HepG2 (cell line): ENCODE data around the gene DDX17. TPM values are rescaled to one million over a fixed set of nuclear protein-coding genes. Genes with fewer than 3 reads are reported as not detected.

ENCODE experiments used
- FOXO1 ChIP-seq: sonication (generic); formaldehyde crosslinking; IDR thresholded peaks from 2 replicates; pipeline ENCODE4 v1.4.0; 2020; ENCODE audit warnings: missing genetic modification reagents
- GPN1 ChIP-seq: sonication (generic); formaldehyde crosslinking; IDR thresholded peaks from 2 replicates; pipeline ENCODE4 v1.5.1; 2020; ENCODE audit warnings: missing genetic modification reagents, borderline replicate concordance
- IKZF4 ChIP-seq: sonication (generic); formaldehyde crosslinking; IDR thresholded peaks from 2 replicates; pipeline ENCODE4 v1.5.1; 2020; ENCODE audit warnings: borderline replicate concordance, mild to moderate bottlenecking, low read depth, missing genetic modification reagents; ENCODE audit errors: not compliant biosample characterization
- TEAD3 ChIP-seq: optimal IDR thresholded peaks from 2 replicates; pipeline ENCODE3; 2016; ENCODE audit warnings: borderline replicate concordance
- TSC22D2 ChIP-seq: sonication (generic); formaldehyde crosslinking; IDR thresholded peaks from 2 replicates; pipeline ENCODE4 v1.5.1; 2020; ENCODE audit warnings: missing genetic modification reagents, mild to moderate bottlenecking, borderline replicate concordance
- ZNF776 ChIP-seq: sonication (generic); formaldehyde crosslinking; IDR thresholded peaks from 2 replicates; pipeline ENCODE4 v1.4.0; 2020; ENCODE audit warnings: mild to moderate bottlenecking, missing genetic modification reagents
- polyA plus RNA-seq, 8 experiments: library from polyadenylated mRNA; depleted of rRNA in 3 of 8; stranded (reverse) in 7 of 8; unstranded in 1 of 8; fragments of >200 nt; fragmentation: Illumina TruSeq in 4 of 8; extraction: Trizol in 4 of 8; gene quantifications; 2 replicates each; pipeline versions ENCODE4 v1.2.1 to v1.2.3, GENCODE V29; 2011 to 2016; ENCODE audit warnings: low read depth in 4 of 8, missing spikeins in 1 of 8, mixed read lengths in 1 of 8; ENCODE audit not compliant: insufficient read depth in 1 of 8
- total RNA-seq, 5 experiments: library from RNA; depleted of rRNA; stranded (reverse); fragments of >200 nt; fragmentation: Illumina TruSeq; extraction: Trizol; gene quantifications; 2 replicates each; pipeline ENCODE4 v1.2.3, GENCODE V29; 2016; ENCODE audit warnings: low read depth in 1 of 5
- TF ChIP-seq, protein P1 (sequence below): sonication (generic); formaldehyde crosslinking; IDR thresholded peaks from 2 replicates; pipeline ENCODE4 v1.4.0; 2020; ENCODE audit warnings: missing genetic modification reagents
- TF ChIP-seq, protein P2 (sequence below), 2 experiments: IDR thresholded peaks; 2 replicates each; pipeline ENCODE4 v1.6.1; 2011 to 2012; ENCODE audit warnings: low read length in 2 of 2, borderline replicate concordance in 1 of 2, low read depth in 1 of 2, mild to moderate bottlenecking in 1 of 2, moderate library complexity in 1 of 2
- TF ChIP-seq, protein P3 (sequence below): sonication (generic); formaldehyde crosslinking; IDR thresholded peaks from 2 replicates; pipeline ENCODE4 v1.4.0; 2020; ENCODE audit warnings: missing genetic modification reagents, low read depth, mild to moderate bottlenecking, borderline replicate concordance
- TF ChIP-seq, protein P4 (sequence below): sonication (generic); formaldehyde crosslinking; IDR thresholded peaks from 2 replicates; pipeline ENCODE4 v1.5.0; 2020; ENCODE audit warnings: mild to moderate bottlenecking, missing genetic modification reagents
- TF ChIP-seq, protein P5 (sequence below): sonication (generic); formaldehyde crosslinking; IDR thresholded peaks from 2 replicates; pipeline ENCODE4 v1.4.0; 2020; ENCODE audit warnings: missing genetic modification reagents
- TF ChIP-seq, protein P6 (sequence below): IDR thresholded peaks from 2 replicates; pipeline ENCODE4 v1.6.1; 2016; ENCODE audit warnings: mild to moderate bottlenecking, missing biosample characterization, missing genetic modification reagents

The DDX17 gene
- total and polyA plus RNA-seq, 2 of the 13 experiments (the other 11 are each of a cell fraction or from before 2014, with no cell fraction given) = 238 to 344 TPM

DNA sequence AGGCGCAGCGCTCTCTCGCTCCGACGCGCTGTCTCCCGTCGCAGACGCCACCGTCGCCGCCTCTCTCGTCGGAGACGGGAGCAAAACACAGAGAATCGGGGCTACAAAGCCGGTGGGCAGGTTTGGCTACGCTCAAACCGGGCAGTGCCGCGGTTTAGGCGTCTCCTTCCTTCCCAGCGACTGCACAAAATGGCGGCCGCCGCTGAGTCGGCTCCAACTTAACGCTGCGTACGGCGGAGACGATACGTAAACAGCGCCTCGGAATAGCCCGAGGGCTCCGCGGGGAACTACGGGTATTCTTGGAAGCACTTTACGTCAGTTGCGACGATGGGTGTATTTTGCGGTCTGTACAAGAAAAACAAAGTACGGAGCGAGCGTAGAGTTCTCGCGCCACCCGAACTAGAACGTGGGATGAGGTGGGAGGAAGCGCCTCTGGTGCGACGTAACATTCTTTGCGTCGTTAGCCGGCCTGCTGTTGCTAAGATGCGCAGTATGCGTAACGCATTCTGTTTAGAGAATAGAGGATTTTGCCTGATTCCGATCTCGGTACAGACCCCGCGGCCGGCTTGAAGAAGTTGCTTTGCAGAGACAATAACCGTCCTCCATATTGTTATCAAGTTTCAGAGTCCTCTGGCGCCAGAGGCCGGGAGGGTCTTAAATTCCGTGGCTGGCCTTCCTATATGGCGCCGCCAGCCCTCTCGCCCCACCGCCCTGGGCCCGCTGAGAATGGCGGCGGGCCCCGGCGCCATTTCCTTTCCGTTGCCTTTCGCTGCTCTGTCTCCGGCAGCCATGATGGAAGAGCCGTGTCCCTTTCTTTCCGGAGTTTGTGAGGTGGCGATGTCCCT, at the start of gene DDX17 (continued):
- TF ChIP-seq ZNF776 (CRISPR knock-in tag) (peak; percentile 13; the same call in 1 of the 2 replicates), TSC22D2 (CRISPR knock-in tag) (no peak), IKZF4 (CRISPR knock-in tag) (no peak), GPN1 (CRISPR knock-in tag) (no peak), TEAD3 (CRISPR knock-in tag) (peak; percentile 94), FOXO1 (CRISPR knock-in tag) (0 out of 2 replicates have a peak, but pooled peaks have one; percentile 19)
- TF ChIP-seq, protein P1, sequence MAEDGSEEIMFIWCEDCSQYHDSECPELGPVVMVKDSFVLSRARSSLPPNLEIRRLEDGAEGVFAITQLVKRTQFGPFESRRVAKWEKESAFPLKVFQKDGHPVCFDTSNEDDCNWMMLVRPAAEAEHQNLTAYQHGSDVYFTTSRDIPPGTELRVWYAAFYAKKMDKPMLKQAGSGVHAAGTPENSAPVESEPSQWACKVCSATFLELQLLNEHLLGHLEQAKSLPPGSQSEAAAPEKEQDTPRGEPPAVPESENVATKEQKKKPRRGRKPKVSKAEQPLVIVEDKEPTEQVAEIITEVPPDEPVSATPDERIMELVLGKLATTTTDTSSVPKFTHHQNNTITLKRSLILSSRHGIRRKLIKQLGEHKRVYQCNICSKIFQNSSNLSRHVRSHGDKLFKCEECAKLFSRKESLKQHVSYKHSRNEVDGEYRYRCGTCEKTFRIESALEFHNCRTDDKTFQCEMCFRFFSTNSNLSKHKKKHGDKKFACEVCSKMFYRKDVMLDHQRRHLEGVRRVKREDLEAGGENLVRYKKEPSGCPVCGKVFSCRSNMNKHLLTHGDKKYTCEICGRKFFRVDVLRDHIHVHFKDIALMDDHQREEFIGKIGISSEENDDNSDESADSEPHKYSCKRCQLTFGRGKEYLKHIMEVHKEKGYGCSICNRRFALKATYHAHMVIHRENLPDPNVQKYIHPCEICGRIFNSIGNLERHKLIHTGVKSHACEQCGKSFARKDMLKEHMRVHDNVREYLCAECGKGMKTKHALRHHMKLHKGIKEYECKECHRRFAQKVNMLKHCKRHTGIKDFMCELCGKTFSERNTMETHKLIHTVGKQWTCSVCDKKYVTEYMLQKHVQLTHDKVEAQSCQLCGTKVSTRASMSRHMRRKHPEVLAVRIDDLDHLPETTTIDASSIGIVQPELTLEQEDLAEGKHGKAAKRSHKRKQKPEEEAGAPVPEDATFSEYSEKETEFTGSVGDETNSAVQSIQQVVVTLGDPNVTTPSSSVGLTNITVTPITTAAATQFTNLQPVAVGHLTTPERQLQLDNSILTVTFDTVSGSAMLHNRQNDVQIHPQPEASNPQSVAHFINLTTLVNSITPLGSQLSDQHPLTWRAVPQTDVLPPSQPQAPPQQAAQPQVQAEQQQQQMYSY (CRISPR knock-in tag) = 0 out of 2 replicates have a peak, but pooled peaks have one; percentile 14
- TF ChIP-seq, protein P2, sequence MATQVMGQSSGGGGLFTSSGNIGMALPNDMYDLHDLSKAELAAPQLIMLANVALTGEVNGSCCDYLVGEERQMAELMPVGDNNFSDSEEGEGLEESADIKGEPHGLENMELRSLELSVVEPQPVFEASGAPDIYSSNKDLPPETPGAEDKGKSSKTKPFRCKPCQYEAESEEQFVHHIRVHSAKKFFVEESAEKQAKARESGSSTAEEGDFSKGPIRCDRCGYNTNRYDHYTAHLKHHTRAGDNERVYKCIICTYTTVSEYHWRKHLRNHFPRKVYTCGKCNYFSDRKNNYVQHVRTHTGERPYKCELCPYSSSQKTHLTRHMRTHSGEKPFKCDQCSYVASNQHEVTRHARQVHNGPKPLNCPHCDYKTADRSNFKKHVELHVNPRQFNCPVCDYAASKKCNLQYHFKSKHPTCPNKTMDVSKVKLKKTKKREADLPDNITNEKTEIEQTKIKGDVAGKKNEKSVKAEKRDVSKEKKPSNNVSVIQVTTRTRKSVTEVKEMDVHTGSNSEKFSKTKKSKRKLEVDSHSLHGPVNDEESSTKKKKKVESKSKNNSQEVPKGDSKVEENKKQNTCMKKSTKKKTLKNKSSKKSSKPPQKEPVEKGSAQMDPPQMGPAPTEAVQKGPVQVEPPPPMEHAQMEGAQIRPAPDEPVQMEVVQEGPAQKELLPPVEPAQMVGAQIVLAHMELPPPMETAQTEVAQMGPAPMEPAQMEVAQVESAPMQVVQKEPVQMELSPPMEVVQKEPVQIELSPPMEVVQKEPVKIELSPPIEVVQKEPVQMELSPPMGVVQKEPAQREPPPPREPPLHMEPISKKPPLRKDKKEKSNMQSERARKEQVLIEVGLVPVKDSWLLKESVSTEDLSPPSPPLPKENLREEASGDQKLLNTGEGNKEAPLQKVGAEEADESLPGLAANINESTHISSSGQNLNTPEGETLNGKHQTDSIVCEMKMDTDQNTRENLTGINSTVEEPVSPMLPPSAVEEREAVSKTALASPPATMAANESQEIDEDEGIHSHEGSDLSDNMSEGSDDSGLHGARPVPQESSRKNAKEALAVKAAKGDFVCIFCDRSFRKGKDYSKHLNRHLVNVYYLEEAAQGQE (IDR thresholded peaks at IDR 0.05; ENCODE audit: borderline replicate concordance in 1 of 2, low read depth in 1 of 2, low read length in 2 of 2) = peak in 1 of 2 experiments; percentile 61; a peak in 1 of 4 replicates
- TF ChIP-seq, protein P3, sequence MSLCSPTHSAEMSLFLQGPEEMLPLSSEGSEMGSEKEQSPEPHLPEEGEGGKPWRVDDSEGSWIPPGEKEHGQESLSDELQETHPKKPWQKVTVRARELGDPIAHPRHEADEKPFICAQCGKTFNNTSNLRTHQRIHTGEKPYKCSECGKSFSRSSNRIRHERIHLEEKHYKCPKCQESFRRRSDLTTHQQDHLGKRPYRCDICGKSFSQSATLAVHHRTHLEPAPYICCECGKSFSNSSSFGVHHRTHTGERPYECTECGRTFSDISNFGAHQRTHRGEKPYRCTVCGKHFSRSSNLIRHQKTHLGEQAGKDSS = no peak; the same call in 1 of the 2 replicates
- TF ChIP-seq, protein P4, sequence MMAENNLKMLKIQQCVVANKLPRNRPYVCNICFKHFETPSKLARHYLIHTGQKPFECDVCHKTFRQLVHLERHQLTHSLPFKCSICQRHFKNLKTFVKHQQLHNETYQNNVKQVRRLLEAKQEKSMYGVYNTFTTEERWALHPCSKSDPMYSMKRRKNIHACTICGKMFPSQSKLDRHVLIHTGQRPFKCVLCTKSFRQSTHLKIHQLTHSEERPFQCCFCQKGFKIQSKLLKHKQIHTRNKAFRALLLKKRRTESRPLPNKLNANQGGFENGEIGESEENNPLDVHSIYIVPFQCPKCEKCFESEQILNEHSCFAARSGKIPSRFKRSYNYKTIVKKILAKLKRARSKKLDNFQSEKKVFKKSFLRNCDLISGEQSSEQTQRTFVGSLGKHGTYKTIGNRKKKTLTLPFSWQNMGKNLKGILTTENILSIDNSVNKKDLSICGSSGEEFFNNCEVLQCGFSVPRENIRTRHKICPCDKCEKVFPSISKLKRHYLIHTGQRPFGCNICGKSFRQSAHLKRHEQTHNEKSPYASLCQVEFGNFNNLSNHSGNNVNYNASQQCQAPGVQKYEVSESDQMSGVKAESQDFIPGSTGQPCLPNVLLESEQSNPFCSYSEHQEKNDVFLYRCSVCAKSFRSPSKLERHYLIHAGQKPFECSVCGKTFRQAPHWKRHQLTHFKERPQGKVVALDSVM = 0 out of 2 replicates have a peak, but pooled peaks have one; percentile 16
- TF ChIP-seq, protein P5, sequence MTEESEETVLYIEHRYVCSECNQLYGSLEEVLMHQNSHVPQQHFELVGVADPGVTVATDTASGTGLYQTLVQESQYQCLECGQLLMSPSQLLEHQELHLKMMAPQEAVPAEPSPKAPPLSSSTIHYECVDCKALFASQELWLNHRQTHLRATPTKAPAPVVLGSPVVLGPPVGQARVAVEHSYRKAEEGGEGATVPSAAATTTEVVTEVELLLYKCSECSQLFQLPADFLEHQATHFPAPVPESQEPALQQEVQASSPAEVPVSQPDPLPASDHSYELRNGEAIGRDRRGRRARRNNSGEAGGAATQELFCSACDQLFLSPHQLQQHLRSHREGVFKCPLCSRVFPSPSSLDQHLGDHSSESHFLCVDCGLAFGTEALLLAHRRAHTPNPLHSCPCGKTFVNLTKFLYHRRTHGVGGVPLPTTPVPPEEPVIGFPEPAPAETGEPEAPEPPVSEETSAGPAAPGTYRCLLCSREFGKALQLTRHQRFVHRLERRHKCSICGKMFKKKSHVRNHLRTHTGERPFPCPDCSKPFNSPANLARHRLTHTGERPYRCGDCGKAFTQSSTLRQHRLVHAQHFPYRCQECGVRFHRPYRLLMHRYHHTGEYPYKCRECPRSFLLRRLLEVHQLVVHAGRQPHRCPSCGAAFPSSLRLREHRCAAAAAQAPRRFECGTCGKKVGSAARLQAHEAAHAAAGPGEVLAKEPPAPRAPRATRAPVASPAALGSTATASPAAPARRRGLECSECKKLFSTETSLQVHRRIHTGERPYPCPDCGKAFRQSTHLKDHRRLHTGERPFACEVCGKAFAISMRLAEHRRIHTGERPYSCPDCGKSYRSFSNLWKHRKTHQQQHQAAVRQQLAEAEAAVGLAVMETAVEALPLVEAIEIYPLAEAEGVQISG (CRISPR knock-in tag) = peak; percentile 51; the same call in 1 of the 2 replicates
- TF ChIP-seq, protein P6, sequence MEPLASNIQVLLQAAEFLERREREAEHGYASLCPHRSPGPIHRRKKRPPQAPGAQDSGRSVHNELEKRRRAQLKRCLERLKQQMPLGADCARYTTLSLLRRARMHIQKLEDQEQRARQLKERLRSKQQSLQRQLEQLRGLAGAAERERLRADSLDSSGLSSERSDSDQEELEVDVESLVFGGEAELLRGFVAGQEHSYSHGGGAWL (CRISPR knock-in tag) = peak; percentile 48
